Suprapubic skin (tissue), 4 donors: ENCODE data around the gene POC1A. TPM values are rescaled to one million over a fixed set of nuclear protein-coding genes. Genes with fewer than 3 reads are reported as not detected.
"Not testable (repeated sequence)": the region's sequence is repeated elsewhere in the genome, so short reads cannot be mapped to it uniquely, and the experiment has no call there.

ENCODE experiments used
- DNase-seq, 2 donors: peaks; one replicate each; pipeline ENCODE4 v3.0.0-alpha.2; 2019; ENCODE audit warnings: low spot score in 2 of 2
- H3K27ac ChIP-seq: fragments of 200-600 bp; sonication (generic); one replicate; pipeline ENCODE4 v1.5.1; 2019
- H3K27me3 ChIP-seq: fragments of 200-600 bp; sonication (generic); one replicate; pipeline ENCODE4 v1.5.1; 2019
- H3K36me3 ChIP-seq: fragments of 200-600 bp; sonication (generic); one replicate; pipeline ENCODE4 v1.5.1; 2019
- H3K4me1 ChIP-seq: fragments of 200-600 bp; sonication (generic); one replicate; pipeline ENCODE4 v1.5.1; 2019
- H3K4me3 ChIP-seq: fragments of 200-600 bp; sonication (generic); one replicate; pipeline ENCODE4 v1.5.1; 2019; ENCODE audit warnings: mild to moderate bottlenecking
- H3K9me3 ChIP-seq: fragments of 200-600 bp; sonication (generic); one replicate; pipeline ENCODE4 v1.5.1; 2019
- CTCF ChIP-seq, 2 donors: fragments of 200-600 bp in 1 of 2; fragments of 450-650 bp in 1 of 2; sonication (generic) in 1 of 2; IDR thresholded peaks; one replicate each; pipeline ENCODE4 v1.5.1; 2016 to 2019; ENCODE audit warnings: antibody characterized with exemption in 2 of 2, mild to moderate bottlenecking in 1 of 2, moderate library complexity in 1 of 2
- EP300 ChIP-seq: sonication (generic); formaldehyde crosslinking; IDR thresholded peaks from one replicate; pipeline ENCODE4 v1.6.1; 2017; ENCODE audit warnings: antibody characterized with exemption
- POLR2A ChIP-seq, 2 donors: fragments of 450-650 bp; IDR thresholded peaks; one replicate each; pipeline ENCODE4 v1.6.1; 2017; ENCODE audit warnings: antibody characterized with exemption in 2 of 2, mild to moderate bottlenecking in 2 of 2, moderate library complexity in 2 of 2
- POLR2AphosphoS5 ChIP-seq, 3 donors: sonication (generic); formaldehyde crosslinking; IDR thresholded peaks; one replicate each; pipeline ENCODE4 v1.6.1; 2017; ENCODE audit warnings: antibody characterized with exemption in 3 of 3
- WGBS: methylation state at CpG from one replicate; pipeline ENCODE4 v1.1.5; 2018; 5-methylcytosine and 5-hydroxymethylcytosine counted together
- total RNA-seq, 4 donors: library from RNA; depleted of rRNA; stranded (reverse); fragments of >200 nt; gene quantifications; one replicate each; pipeline ENCODE4 v1.1.0, GENCODE V29; 2016

POC1A gene
- total RNA-seq, 4 donors from 2014 or later = 1.1 to 4.8 (median 1.6) TPM

- WGBS = 90% methylated on average over 5 of the region's 5 CpGs
- H3K27ac ChIP-seq = no peak overlapping the region
- no peak for TF ChIP-seq EP300
- TF ChIP-seq CTCF (IDR thresholded peaks at IDR 0.05) = no peak
- no peak for TF ChIP-seq POLR2A (IDR thresholded peaks at IDR 0.05)
- TF ChIP-seq POLR2AphosphoS5 (IDR thresholded peaks at IDR 0.05) = no peak
- peaks cover 58% of the 10 kb centered on the region for H3K4me1 ChIP-seq
- no peaks in the 10 kb centered on the region for H3K36me3 ChIP-seq
- no peaks in the 10 kb centered on the region for H3K27me3 ChIP-seq
- no peak overlapping the region for H3K4me3 ChIP-seq
- no peak for DNase-seq
- H3K9me3 ChIP-seq = no peaks in the 10 kb centered on the region
Observed at GRCh38 chr3:52034212-52034611, 120.0 kb downstream of the POC1A start.

GRCh38 chr3:52033748-52034147 is 120.5 kb downstream of the POC1A start:
- peaks cover 58% of the 10 kb centered on the region for H3K4me1 ChIP-seq
- H3K9me3 ChIP-seq, H3K27me3 ChIP-seq, H3K36me3 ChIP-seq, H3K4me3 ChIP-seq, H3K27ac ChIP-seq, DNase-seq: not testable (repeated sequence)
- WGBS = 83% methylated on average over 6 of the region's 6 CpGs

GRCh38 chr3:52032702-52033408 is 121.4 kb downstream of the POC1A start:
- H3K36me3 ChIP-seq = no peaks in the 10 kb centered on the region
- no peak for DNase-seq
- no peaks in the 10 kb centered on the region for H3K9me3 ChIP-seq
- WGBS = 44% methylated on average over 5 of the region's 11 CpGs
- TF ChIP-seq POLR2A (IDR thresholded peaks at IDR 0.05) = no peak
- TF ChIP-seq POLR2AphosphoS5 (IDR thresholded peaks at IDR 0.05) = no peak
- TF ChIP-seq EP300 = no peak
- TF ChIP-seq CTCF (IDR thresholded peaks at IDR 0.05) = no peak
- H3K4me1 ChIP-seq = peaks cover 51% of the 10 kb centered on the region
- H3K4me3 ChIP-seq = no peak overlapping the region
- H3K27me3 ChIP-seq = no peaks in the 10 kb centered on the region
- no peak overlapping the region for H3K27ac ChIP-seq

GRCh38 chr3:52031896-52032295 is 122.3 kb downstream of the POC1A start:
- no peak for DNase-seq
- no peak overlapping the region for H3K4me3 ChIP-seq
- WGBS = 91% methylated on average over 10 of the region's 10 CpGs
- TF ChIP-seq EP300 (no peak), POLR2AphosphoS5 (IDR thresholded peaks at IDR 0.05) (no peak), POLR2A (IDR thresholded peaks at IDR 0.05) (no peak), CTCF (IDR thresholded peaks at IDR 0.05) (no peak)
- H3K36me3 ChIP-seq = no peaks in the 10 kb centered on the region
- H3K27ac ChIP-seq = no peak overlapping the region
- H3K9me3 ChIP-seq = no peaks in the 10 kb centered on the region
- H3K4me1 ChIP-seq = peaks cover 42% of the 10 kb centered on the region
- no peaks in the 10 kb centered on the region for H3K27me3 ChIP-seq

GRCh38 chr3:52030714-52031310 is 123.4 kb downstream of the POC1A start:
- H3K4me3 ChIP-seq = no peak overlapping the region
- 62% methylated on average over 9 of the region's 11 CpGs for WGBS
- H3K4me1 ChIP-seq = peaks cover 33% of the 10 kb centered on the region
- no peak for DNase-seq
- no peak overlapping the region for H3K27ac ChIP-seq
- TF ChIP-seq POLR2A (IDR thresholded peaks at IDR 0.05) (no peak), CTCF (IDR thresholded peaks at IDR 0.05) (no peak), EP300 (no peak), POLR2AphosphoS5 (IDR thresholded peaks at IDR 0.05) (no peak)
- no peaks in the 10 kb centered on the region for H3K36me3 ChIP-seq
- no peaks in the 10 kb centered on the region for H3K27me3 ChIP-seq
- H3K9me3 ChIP-seq = no peaks in the 10 kb centered on the region
